Measurements from ENCODE around the gene PARM1.

GRCh38 chr4:74953647-74954046 lies 20.7 kb downstream of the PARM1 start:
- no peak for TF ChIP-seq CTCF (IDR thresholded peaks at IDR 0.05)
- TF ChIP-seq POLR2A (IDR thresholded peaks at IDR 0.05) = no peak
